IPS-20b (cell line): ENCODE results near the gene SLC6A6.

Experiments used
- H3K27ac ChIP-seq: one replicate; pipeline ENCODE4 v1.5.1; 2013; ENCODE audit warnings: low read length
- H3K27me3 ChIP-seq: 2 replicates; pipeline ENCODE4 v1.6.1; 2013; ENCODE audit warnings: mild to moderate bottlenecking, low read length, inconsistent platforms; ENCODE audit not compliant: insufficient read depth
- H3K36me3 ChIP-seq: 2 replicates; pipeline ENCODE4 v1.6.1; 2013; ENCODE audit warnings: low read depth, mild to moderate bottlenecking, inconsistent platforms, low read length, moderate library complexity; ENCODE audit not compliant: insufficient read depth
- H3K4me1 ChIP-seq: 2 replicates; pipeline ENCODE4 v1.6.1; 2013; ENCODE audit warnings: mild to moderate bottlenecking, control low read depth, inconsistent platforms, low read length, moderate library complexity; ENCODE audit not compliant: insufficient read depth
- H3K4me3 ChIP-seq: 2 replicates; pipeline ENCODE4 v1.5.1; 2013; ENCODE audit warnings: mild to moderate bottlenecking, low read length, inconsistent platforms
- H3K9ac ChIP-seq: 2 replicates; pipeline ENCODE4 v1.6.1; 2013; ENCODE audit warnings: low read depth, mild to moderate bottlenecking, inconsistent platforms, low read length, moderate library complexity
- H3K9me3 ChIP-seq: 2 replicates; pipeline ENCODE4 v1.6.1; 2013; ENCODE audit warnings: mild to moderate bottlenecking, low read depth, low read length, inconsistent platforms; ENCODE audit not compliant: insufficient read depth

SLC6A6 gene

GRCh38 chr3:14413381-14414071 is 11.1 kb downstream of the SLC6A6 start:
- peak overlapping the region; percentile 43; the same call in 1 of the 2 replicates for H3K9ac ChIP-seq
- peaks cover 42% of the 10 kb centered on the region for H3K36me3 ChIP-seq
- H3K9me3 ChIP-seq: no peaks in the 10 kb centered on the region
- no peak overlapping the region for H3K27ac ChIP-seq
- peak overlapping the region; percentile 49; the same call in 1 of the 2 replicates for H3K4me3 ChIP-seq
- peaks cover 32% of the 10 kb centered on the region; the same call in 1 of the 2 replicates for H3K4me1 ChIP-seq
- H3K27me3 ChIP-seq: no peaks in the 10 kb centered on the region

DNA sequence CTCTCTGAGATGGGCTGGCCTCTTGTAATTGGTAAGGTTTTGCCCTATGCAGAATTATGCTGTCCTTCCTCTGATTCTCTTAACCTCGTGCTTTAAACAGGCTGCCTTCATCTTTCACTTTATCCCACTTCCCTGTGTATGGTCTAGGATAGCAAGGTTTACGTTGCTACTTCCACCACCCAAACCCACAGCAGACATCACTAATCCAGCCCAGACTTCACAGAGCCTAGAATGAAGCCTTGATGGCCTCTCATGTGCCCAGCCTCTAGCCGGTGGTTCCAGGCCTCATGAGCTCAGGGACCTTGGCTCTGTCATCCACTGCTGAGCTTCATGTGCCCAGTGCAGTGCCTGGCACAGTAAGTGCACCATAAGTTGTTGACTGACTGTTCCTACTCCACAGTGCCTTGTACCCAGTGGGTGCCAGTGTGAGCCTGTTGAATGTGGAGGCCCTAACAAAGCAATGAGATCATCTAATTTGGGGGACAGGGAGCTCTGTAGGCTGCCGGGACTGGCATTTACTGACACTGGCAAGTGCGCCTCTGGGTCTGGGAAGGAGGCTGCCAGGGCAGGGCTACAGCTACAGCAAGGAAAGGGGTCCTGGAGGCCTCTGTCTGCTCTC is 12.5 kb downstream of the SLC6A6 start:
- Histone ChIP-seq H3K4me1 (peaks cover 35% of the 10 kb centered on the region; the same call in 1 of the 2 replicates), H3K27ac (no peak overlapping the region), H3K36me3 (peaks cover 55% of the 10 kb centered on the region), H3K9ac (no peak overlapping the region), H3K9me3 (no peaks in the 10 kb centered on the region), H3K27me3 (no peaks in the 10 kb centered on the region), H3K4me3 (no peak overlapping the region)

DNA sequence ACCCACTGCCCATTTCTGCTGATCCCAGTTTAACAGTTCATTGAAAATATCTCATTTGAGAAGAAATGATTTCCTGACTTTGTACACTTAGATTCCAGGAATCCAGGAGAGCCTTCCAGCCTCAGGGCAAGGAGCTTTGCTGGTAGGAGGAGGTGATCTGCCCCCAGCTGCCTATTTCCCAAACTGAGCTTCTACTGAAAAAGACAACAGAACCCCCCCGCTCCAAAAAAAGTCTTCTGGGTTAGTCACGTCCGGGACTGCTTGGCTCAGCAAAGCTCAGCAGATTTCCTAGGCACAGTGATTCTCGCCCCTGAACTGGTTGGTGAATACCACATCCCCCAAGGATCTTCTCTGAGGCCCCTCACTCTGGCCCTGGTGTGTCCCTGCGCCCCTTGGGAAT is 13.1 kb downstream of the SLC6A6 start:
- H3K27ac ChIP-seq: no peak overlapping the region
- peaks cover 54% of the 10 kb centered on the region for H3K36me3 ChIP-seq
- H3K4me1 ChIP-seq: peaks cover 35% of the 10 kb centered on the region; the same call in 1 of the 2 replicates
- H3K27me3 ChIP-seq: no peaks in the 10 kb centered on the region
- no peak overlapping the region for H3K4me3 ChIP-seq
- H3K9me3 ChIP-seq: no peaks in the 10 kb centered on the region
- H3K9ac ChIP-seq: no peak overlapping the region

- Histone ChIP-seq H3K27me3 (no peaks in the 10 kb centered on the region), H3K9me3 (no peaks in the 10 kb centered on the region), H3K27ac (no peak overlapping the region), H3K36me3 (peaks cover 44% of the 10 kb centered on the region), H3K9ac (no peak overlapping the region), H3K4me3 (no peak overlapping the region), H3K4me1 (peaks cover 32% of the 10 kb centered on the region; the same call in 1 of the 2 replicates)
Measured at GRCh38 chr3:14416453-14416852, 14.0 kb downstream of the SLC6A6 start.

DNA sequence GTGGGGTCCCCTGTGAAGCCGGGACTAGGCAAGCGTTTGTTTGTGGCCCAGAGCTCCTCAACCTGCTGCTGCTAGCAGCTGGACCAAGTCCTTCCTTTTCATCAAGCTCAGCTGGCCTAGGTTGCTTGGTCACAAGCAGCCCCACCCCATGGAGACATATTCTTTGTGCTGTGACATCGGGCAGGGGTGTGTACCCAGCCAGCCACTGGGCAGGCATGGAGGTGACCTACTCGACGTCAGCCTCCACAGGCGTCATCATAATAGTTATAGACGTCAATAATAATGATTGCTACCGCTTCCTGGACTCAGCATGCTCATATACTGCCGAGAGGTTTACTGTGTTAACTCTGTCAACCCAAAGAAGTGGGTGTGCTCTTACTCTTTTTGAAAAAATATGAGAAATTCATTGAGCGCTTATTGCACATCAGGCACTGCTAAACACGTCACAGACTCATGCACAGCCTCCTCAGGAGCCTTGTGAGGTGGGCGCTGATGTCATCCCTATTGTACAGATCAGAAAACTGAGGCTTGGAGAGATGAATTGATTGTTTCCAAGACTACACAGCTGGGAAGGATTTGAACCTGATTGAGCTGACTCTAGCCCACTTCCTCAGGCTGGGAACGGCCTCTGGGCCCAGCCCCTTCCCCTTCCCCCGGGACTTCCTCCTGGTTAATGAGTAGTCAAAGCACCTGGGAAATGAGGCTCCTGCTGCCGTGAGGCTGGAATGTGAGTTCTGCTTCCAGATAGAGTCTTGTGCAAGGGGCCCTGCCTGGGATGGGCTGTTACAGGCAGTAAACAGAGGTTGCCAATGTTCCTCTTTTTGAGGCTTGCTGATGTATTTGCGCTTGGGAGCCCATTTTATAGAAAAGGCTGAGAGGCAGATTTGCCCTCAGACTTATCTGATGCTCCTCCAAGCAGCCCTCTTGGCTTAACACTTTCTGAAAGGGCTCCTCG is 16.2 kb downstream of the SLC6A6 start:
- Histone ChIP-seq H3K9me3 (no peaks in the 10 kb centered on the region), H3K4me3 (no peak overlapping the region), H3K4me1 (peaks cover 34% of the 10 kb centered on the region), H3K27ac (no peak overlapping the region), H3K9ac (no peak overlapping the region), H3K27me3 (no peaks in the 10 kb centered on the region), H3K36me3 (peaks cover 44% of the 10 kb centered on the region)

DNA sequence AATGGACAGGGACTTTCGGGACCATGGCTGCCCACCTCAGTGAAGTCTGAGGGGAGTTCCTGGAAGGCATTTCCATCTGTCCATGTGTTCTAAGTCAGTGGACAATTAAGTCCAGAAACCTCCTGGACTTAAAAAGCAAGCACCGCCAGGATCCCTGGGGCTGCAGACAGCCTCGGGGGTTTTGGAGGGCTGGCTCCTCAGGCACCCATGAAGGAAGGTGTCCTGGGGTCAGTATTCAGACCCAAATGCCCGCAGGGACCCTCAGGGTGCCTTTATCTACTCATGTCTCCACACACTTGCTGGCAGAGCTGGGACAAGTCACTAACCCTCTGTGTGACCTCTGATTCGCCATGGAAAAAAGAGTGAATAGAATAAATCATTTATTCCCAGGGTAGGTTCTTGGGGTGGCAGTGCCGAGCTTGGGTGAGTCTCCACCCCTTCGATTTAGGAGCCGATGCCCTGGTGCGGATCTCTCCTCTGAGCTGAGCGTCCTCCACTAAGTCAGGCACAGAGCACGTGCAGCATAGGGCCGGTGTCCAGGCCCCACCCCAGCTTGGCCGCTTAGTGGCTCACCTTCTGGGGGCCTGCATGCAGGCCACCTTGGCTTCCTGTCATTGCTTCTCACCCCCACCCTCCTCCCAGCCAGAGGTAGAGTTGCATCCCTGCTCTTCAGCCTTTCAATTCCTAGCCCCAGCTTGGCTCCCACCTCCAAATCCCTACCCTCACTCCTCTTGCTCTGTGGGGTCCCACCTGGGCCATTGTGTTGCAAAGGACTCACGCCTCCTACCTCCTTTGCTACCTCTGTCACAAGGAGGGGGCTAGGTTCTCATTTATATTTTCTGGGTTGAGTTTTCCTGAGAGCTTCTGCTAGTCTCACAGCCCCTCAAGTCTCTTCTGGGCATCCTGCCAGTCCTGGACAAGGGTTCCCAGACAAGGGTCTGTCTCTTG is 19.9 kb downstream of the SLC6A6 start:
- Histone ChIP-seq H3K9ac (peak overlapping the region; percentile 43; the same call in 1 of the 2 replicates), H3K27me3 (no peaks in the 10 kb centered on the region), H3K4me3 (peak overlapping the region; percentile 58; the same call in 1 of the 2 replicates), H3K27ac (peak overlapping the region; percentile 46), H3K4me1 (peaks cover 55% of the 10 kb centered on the region), H3K9me3 (no peaks in the 10 kb centered on the region), H3K36me3 (peaks cover 30% of the 10 kb centered on the region)

- Histone ChIP-seq H3K4me1 (peaks cover 54% of the 10 kb centered on the region), H3K9ac (no peak overlapping the region), H3K27me3 (no peaks in the 10 kb centered on the region)
Measured at GRCh38 chr3:14423197-14423743, 20.9 kb downstream of the SLC6A6 start.

GRCh38 chr3:14423963-14424362 is 21.6 kb downstream of the SLC6A6 start:
- Histone ChIP-seq H3K9ac (peak overlapping the region; percentile 14; the same call in 1 of the 2 replicates), H3K36me3 (peaks cover 16% of the 10 kb centered on the region), H3K27ac (no peak overlapping the region), H3K4me3 (no peak overlapping the region), H3K27me3 (no peaks in the 10 kb centered on the region), H3K9me3 (no peaks in the 10 kb centered on the region), H3K4me1 (peaks cover 49% of the 10 kb centered on the region)

More at GRCh38 chr3:14423197-14423743, 20.9 kb downstream of the SLC6A6 start:
- Histone ChIP-seq H3K36me3 (peaks cover 23% of the 10 kb centered on the region), H3K27ac (peak overlapping the region; percentile 46), H3K4me3 (peak overlapping the region; percentile 58; the same call in 1 of the 2 replicates), H3K9me3 (no peaks in the 10 kb centered on the region)

DNA sequence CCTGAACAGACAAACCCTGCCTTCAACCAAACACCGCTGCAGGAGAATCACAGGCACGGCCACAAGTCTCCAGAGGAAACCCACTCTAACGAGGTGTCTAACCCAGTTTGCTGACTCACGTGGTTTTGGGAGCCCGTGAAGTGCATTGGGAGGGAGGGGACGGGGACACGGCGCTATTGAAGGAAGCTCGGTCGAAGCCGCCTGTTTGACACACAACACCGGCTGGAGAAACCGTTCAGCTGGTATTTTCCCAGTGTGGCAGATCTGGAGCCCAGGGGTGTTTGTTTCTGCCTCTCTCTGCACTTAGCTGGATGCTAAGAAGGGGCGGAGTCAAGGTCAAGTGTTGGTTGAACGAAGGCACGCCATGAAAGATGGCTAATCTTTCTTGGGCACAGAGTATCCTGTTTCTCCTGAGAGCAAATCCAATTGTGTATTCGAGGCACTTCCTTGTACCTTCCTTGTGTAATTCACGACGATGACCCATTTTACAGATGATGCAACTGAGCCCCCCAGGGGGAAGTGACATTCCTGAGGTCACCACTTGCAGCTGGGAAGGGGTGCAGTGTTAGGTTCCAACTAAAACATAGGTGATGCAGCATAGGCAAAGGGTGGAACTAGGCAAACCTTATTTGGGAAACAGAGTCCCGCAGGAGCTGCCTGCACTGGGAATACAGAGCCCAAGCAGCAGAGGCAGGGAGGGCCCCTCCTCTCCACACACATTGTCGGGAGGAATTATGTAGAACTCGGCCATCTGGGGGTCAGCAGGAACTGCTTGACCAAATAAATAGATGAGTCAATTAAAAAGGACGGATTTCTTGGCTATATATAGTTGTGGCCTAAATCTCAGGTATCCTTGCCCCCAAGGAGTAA is 22.5 kb downstream of the SLC6A6 start:
- Histone ChIP-seq H3K9ac (no peak overlapping the region), H3K36me3 (peaks cover 7% of the 10 kb centered on the region), H3K27ac (peak overlapping the region; percentile 7), H3K4me3 (no peak overlapping the region), H3K9me3 (no peaks in the 10 kb centered on the region), H3K4me1 (peaks cover 49% of the 10 kb centered on the region), H3K27me3 (no peaks in the 10 kb centered on the region)
